ENCODE results near the gene NUP98.

The NUP98 gene

DNA sequence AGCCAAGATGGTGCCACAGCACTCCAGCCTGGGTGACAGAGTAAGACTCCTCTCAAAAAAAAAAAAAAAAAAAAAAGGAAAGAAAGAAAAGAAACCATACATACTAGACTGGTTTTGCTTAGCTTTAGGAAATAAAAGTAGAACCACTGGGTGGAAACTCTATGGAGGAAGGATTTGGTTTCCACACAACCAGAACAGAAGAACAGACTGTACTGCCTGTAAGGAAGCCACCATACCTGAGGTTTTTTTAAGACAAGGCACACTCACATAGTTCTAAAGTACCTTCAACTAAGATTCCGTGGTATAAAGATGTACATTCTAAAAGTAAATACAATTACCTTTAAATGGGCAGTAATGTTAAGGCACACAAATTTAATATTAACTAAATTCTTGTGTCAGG is 58.6 kb downstream of the NUP98 start:
- in situ Hi-C loops (cut with MboI; ENCODE audit: low sequenced_read_pairs) = no loop called here

DNA sequence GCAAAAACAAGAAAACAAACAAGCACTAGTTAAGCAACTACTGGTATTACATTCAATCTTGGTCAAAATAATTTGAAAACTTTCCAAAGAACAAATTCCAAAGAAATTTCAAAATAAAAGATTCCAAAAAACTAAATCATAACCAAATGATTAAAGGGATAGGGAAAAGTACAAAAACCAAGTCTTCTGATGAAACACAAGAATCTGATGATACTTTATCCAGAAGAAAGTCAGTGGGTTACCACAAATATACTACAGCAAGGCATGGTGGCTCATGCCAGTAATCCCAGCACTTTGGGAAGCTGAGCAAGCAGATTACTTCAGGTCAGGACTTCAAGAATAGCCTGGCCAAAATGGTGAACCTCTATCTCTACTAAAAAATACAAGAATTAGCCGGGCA is 59.1 kb downstream of the NUP98 start:
- in situ Hi-C loops (cut with MboI; ENCODE audit: low sequenced_read_pairs) = no loop called here

DNA sequence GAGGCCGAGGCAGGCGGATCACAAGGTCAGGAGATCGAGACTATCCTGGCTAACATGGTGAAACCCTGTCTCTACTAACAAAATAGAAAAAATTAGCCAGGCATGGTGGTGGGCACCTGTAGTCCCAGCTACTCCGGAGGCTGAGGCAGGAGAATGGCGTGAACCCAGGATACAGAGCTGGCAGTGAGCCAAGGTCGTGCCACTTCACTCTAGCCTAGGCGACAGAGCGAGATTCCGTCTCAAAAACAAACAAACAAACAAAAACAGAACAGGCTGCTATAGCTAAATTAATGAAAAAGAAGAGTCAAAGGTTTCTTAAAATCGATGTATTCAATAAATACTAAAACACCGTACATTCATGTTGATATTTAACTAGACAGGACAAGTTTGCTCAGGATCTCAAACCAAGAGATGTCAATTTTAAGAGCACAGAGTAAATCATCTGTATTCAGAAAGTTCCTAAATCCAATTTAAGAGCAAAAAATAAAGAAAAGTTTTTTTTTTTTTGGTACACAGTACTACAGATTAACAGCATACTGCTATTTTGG is 59.9 kb downstream of the NUP98 start:
- in situ Hi-C loops (cut with MboI; ENCODE audit: low sequenced_read_pairs) = no loop called here

DNA sequence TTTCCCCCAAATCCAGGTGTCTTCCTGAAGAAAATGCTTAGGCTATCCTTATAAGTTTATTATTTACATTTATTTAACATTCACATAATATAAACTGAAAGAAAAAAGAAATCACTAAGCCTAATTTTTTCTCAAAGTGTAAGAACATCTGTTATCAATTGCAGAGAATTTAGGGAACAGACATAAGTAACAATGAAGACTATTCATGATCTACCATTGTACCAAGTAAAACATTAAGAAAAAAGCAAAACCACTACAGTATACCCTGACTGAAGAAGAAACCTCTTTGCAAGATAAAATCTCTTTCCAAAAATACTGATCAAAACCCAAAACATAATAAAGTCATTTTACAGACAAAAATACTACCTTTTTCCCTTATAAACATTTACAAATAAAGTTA is 60.5 kb downstream of the NUP98 start:
- in situ Hi-C loops (cut with MboI; ENCODE audit: low sequenced_read_pairs) = no loop called here

DNA sequence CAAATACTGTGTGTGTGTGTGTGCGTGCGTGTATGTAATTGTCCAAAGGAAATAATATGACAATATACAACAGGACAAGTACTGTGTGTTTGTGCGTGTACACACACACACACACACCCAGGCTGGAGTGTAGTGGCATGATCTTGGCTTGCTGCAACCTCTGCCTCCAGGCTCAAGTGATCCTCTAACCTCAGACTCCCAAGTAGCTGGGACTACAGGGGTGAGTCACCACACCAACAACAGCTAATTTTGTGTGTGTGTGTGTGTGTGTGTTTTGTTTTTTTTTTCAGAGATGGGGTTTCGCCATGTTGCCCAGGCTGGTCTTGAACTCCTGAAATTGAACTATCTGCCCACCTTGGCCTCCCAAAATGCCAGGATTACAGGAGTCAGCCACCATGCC is 61.5 kb downstream of the NUP98 start:
- in situ Hi-C loops (cut with MboI; ENCODE audit: low sequenced_read_pairs) = no loop called here

DNA sequence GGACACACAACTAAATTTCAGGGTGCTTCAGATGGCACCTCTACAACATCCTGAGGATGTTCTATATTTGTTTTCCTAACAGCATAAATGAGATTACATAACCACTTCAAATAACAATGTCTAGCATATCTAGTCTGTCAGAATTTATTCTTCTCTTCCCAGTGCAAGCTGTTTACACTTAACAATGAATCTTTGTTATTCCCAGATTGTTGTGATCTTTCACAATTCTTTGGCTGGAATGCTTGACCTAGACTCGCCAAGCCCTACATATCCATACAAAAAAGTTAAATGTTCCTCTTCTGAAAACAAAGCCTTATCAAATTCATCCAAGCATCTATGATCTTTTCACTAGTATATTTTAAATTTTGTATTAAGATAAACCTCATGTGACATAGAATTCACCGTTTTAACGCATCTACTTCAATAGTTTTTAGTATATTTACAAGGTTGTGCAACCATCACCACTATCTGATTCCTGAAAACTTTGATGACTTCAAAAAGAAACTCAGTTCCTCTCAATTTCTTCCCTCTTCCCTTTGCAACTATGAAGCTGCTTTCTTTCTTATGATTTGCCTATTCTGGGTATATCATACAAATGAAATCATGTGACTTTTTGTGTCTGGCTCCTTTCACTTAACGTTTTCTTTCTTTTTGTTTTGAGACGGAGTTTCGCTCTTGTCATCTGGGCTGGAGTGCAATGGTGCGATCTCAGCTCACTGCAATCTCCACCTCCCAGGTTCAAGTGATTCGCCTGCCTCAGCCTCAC is 64.5 kb downstream of the NUP98 start:
- in situ Hi-C loops (cut with MboI; ENCODE audit: low sequenced_read_pairs) = no loop called here

DNA sequence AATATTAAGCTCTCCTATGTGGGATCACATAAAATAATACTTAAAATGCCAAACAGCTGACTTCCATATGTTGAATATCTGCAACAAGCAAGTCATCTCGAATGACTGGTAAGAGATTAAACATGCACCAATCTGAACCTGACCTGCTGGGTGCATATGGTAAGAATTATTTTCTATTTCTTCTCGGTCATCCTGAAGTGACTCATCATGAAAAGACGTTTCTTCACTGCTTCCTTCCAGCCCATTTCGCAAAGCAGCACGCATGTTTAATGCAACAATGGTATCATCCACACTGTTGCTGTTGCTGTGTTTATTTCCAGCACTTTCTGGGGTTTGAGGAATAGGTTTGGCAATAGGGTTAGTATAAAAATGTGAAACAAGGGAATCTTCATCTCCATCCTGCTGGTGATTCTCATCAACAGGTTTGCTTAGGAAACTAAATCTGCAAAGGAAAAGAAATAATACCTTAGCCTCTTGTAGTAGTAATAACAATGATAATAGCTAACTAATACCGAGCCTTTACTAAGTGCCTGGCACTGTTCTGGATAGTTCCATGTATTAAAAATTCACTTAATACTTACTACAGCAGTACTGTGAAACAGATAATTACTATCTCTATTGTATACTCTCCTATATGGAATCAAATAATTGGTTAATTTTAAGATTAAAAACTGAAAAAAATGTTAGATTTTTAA is 74.2 kb downstream of the NUP98 start:
- in situ Hi-C loops (cut with MboI; ENCODE audit: low sequenced_read_pairs) = no loop called here

DNA sequence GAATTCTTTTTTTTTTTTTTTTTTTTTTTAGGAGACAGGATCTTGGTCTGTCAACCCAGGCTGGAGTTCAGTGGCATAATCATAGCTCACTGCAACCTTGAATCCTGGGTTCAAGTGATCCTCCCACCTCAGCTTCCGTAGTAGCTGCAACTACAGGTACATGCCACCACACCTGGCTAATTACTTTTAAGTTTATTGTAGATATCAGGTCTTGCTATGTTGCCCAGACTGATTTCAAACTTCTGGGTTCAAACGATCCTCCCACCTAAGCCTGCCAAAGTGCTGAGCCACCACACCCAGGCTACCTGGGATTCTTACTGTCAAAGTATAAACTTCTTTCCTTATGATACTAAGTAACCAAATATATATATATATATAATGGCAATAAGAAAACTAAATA is 75.3 kb downstream of the NUP98 start:
- in situ Hi-C loops (cut with MboI; ENCODE audit: low sequenced_read_pairs) = no loop called here

DNA sequence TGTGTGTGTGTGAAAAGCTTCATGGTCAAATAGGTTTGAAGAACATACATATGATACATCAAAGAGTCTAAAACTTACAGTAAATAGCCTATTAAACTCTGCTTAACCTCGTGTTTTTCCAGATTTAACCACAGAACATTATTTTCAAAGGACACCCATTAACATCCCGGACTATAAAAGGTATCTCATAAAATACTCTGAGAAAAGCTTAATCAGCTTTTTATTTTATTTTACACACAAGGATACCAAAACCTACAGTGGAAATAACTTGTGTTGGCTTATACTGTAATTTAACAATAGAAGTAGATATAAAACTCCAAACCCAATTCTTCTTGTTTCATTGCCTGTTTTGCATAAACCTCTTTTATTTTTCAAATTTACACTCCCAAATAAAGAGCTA is 76.4 kb downstream of the NUP98 start:
- in situ Hi-C loops (cut with MboI; ENCODE audit: low sequenced_read_pairs) = no loop called here

DNA sequence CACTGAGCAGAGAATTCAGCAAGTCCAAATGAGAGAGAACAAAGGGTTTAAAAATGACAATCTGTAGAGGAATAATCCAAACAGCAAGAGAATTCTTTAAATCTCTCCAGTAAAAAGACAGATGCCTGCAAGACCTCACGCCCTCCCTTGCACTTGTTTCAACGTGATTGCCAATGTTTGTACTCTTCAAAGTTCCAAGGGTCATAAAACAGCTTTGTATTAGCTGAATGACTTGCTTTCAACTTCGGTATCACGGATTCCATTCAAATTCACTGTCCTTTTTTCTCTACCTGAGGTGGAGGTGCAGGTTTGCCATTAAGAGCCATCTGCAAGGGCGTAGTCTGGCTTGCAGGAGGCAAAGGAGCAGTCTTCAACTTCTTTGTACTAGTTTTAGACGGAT is 85.1 kb downstream of the NUP98 start:
- in situ Hi-C loops (cut with MboI; ENCODE audit: low sequenced_read_pairs) = no loop called here

DNA sequence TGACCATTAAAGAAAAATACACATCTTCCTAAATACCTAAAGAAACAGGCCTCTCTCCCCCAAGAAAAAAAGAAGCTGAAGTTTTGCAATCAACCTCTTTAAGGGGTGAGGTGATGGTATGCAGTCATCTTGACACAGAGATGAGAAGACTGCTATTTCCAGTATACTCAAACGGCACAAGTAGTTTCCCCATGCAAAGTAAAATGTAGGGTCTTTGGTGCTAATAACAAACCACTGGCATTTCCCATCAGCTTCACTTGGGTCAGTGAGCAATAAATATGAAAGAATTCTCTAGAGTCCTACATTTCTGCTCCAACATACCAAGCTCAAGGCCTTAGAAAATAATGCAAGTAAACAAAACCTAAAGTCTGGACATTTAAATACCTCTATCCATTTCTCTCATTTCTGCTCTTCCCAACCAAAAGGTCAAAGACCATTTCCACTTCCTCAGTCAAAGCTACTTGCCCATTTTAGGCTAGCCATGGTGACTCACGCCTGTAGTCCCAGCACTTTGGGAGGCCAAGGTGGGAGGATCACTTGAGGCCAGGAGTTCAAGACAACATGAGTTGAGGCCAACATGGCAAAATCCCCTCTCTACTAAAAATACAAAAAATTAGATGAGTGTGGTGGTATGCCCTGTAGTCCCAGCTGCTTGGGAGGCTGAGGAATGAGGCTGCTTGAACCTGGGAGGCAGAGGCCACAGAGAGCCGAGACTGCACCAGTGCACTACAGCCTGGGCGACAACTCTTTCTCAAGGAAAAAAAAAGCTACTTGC is 86.7 kb downstream of the NUP98 start:
- in situ Hi-C loops (cut with MboI; ENCODE audit: low sequenced_read_pairs) = no loop called here

DNA sequence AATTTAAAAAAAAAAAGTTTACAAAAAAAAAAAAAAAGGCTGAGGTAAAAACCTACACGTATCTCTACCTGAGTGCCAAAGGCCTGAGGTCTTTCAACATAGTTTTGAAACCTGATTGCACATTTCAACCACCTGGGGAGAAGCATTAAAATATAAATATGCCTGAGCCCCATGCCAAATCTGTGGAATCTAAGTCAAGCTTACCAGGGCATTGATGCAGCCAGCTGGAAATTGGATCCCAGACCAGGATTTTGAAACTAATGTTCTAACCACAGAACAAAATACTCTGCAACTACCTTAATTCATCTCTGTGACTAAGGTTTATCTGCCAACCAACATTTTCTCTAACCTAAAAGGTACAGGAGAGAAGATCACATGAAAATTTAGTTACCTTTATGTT is 87.4 kb downstream of the NUP98 start:
- in situ Hi-C loops (cut with MboI; ENCODE audit: low sequenced_read_pairs) = no loop called here

DNA sequence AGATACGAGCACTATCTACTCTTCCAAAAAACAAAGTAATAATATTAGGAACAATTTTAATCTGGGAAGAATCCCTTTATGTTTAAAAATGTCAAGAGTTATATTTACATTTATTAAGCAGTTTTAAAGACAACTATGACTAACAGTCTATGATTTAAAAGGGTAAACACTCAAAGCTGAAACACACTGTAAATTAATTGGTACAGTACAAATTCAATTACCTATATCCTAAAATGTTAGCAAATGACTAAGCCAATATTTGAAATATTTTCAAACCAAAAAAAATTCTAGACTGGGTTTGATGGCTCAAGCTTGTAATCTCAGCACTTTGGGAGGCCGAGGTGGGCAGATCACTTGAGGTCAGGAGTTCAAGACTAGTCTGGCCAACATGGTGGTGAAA is 90.2 kb downstream of the NUP98 start:
- in situ Hi-C loops (cut with MboI; ENCODE audit: low sequenced_read_pairs) = no loop called here

DNA sequence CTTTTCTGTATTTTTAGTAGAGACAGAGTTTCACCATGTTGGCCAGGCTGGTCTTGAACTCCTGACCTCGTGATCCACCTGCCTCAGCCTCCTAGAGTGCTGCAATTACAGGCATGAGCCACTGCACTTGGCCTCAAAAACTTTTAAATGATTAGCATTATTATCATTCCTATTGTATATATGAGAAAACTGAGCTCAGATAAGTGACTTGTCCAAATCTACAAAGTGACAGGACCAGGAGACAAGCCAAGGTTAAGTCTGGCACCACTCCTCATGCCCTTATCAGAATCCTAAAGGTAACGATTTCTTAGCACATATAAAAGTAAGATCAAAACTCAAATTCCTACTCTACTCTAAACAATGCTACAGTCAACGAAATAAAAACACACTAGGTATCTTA is 94.0 kb downstream of the NUP98 start:
- in situ Hi-C loops (cut with MboI; ENCODE audit: low sequenced_read_pairs) = no loop called here

DNA sequence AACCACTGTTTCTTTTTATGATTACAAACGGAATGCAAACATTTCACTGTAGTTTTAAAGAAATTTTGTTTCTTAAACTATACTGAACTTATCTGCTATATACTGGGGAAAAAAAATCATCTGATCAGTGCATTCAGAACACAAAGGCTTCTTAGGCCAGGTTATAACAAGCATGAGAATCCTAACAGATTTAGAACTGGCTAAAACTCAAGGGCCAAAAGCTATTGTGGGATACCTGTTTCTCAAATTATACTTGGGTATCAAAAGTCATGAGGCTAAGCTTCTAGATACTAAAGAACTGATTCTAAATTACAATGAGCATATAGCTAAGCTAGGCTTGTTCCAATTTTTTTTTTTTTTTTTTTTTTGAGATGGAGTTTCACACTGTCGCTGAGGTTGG is 96.4 kb downstream of the NUP98 start:
- in situ Hi-C loops (cut with MboI; ENCODE audit: low sequenced_read_pairs) = no loop called here

DNA sequence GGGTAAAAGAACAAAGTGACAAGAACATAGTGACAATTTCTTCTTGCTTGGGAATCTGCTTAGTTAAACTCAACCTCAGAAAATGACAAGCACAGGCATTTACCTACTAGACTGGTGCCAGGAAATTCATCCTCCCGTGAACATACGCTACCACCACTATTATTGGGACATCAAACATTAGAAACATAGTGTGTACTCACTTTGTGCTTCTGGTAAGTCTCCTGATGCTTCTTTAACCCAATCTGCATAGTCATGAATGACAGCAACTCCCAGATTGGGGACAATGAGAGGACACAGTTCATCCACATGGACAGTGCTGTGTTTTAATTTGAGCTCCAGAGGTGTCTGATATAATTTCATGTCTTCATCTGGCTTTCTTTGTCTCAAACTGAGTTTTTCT is 96.9 kb downstream of the NUP98 start:
- in situ Hi-C loops (cut with MboI; ENCODE audit: low sequenced_read_pairs) = no loop called here

DNA sequence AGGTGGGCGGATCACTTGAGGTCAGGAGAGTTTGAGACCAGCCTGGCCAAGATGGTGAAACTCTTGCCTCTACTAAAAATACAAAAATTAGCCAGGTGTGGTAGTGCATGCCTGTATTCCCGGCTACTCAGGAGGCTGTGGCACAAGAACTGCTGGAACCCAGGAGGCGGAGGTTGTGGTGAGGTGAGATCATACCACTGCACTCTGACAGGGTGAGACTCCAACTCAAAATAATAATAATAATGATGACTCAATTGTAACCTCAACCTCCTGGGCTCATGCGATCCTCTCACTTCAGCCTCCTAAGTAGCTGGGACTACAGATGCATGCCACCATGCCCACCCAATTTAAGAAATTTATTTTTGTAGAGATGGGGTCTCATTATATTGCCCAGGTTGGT is 110.6 kb downstream of the NUP98 start:
- in situ Hi-C loops (cut with MboI; ENCODE audit: low sequenced_read_pairs) = no loop called here

DNA sequence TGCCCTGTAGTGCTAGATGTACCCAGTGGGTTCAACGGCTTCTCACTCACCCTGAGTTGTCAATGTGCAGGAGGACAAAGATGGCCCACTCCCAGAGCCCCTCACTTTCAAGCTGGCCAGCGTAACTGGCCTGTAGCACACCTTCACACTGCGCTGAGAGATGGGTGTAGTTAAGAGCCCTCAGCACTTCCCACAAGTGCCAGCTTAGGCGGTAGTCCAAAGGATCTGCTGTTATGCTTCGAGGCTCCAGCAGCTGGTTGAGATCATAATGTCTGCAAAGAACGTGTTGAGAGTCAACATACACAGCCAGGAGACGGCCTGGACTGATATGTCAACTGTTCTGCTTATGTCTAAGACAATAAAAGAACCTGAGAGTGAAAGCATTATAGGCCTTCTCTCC is 111.4 kb downstream of the NUP98 start:
- in situ Hi-C loops (cut with MboI; ENCODE audit: low sequenced_read_pairs) = no loop called here

DNA sequence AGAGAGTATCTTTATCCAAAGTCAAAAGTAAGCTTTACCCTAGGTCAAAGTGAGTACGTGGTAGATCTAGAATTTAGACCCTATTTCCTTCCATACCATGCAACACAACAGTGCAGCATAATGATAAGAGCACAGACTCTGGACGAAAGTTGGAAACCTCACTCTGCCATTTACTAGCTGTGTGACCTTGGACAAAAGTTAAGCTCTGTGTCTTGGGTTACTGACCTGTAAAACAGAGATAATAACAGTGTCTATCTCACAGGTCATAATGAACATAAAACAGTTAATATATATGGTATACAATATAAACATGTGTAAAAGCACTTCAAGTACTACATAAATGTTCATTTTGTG is 112.6 kb downstream of the NUP98 start:
- in situ Hi-C loops (cut with MboI; ENCODE audit: low sequenced_read_pairs) = no loop called here

DNA sequence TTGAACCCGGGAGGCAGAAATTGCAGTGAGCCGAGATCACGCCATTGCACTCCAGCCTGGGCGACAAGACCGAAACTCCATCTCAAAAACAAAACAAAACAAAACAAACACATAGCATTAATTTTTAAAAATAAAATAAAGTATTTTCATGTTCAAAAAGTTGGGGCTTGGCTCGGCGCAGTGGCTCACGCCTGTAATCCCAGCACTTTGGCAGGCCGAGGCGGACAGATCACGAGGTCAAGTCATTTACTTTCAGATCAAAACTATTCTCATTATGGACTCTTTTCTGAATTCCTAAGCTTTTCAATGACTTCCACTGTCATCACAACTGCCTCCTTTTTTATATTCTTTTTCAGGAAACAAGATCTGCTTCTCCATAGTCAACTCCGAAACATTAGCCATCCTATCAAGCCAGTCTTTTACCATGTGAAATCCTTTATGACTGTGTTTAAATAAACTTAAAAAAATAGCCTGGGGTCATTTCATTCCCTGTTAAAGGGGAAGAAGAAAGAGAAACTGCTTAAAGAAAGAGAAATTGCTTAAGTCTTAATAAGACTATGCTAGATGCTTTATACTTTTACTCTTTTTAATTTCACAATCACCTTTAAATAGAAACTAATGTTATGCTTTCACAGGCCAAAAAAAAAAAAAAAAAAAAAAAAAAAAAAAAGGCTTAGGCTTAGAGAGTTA is 113.1 kb downstream of the NUP98 start:
- in situ Hi-C loops (cut with MboI; ENCODE audit: low sequenced_read_pairs) = no loop called here

DNA sequence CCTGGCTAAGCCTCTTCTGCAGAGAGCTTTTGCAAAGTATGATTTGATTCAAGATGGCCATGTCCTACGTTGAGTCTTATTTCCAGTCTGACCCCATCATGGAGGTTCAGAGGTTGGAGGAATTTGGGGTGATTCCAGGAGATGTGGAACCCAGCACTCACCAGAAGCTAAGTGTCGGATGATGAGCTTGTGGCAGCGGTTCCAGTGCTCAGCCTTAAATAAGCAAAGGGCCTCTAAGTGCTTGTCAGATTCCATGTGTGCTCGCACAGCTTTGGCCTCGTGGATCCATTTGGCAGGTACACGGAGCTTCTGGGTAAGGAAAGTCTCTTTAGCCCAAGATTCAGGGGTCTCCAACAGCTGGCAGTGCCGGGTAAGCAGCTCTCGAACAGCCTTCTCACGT is 114.3 kb downstream of the NUP98 start:
- in situ Hi-C loops (cut with MboI; ENCODE audit: low sequenced_read_pairs) = no loop called here

Data from hTERT RPE-1 (cell line).